C4-2B (cell line): ENCODE data around the gene PCSK6.

Experiments
- H3K27ac ChIP-seq: fragments of 450-650 bp; 2 replicates; pipeline ENCODE4 v1.5.1; 2017
- CTCF ChIP-seq: fragments of 450-650 bp; conservative IDR thresholded peaks from 2 replicates; pipeline ENCODE4 v1.5.1; 2017; ENCODE audit warnings: mild to moderate bottlenecking
- ZFX ChIP-seq: fragments of 450-650 bp; IDR thresholded peaks from 2 replicates; pipeline ENCODE4 v1.6.1; 2017

The PCSK6 gene

GRCh38 chr15:101391981-101392640 is 97.4 kb downstream of the PCSK6 start:
- no peak for TF ChIP-seq ZFX
- no peak for TF ChIP-seq CTCF
- no peak overlapping the region for H3K27ac ChIP-seq

GRCh38 chr15:101391431-101391830 is 98.1 kb downstream of the PCSK6 start:
- no peak overlapping the region for H3K27ac ChIP-seq
- TF ChIP-seq ZFX (no peak), CTCF (no peak)

- H3K27ac ChIP-seq, result no peak overlapping the region
- no peak for TF ChIP-seq ZFX
- no peak for TF ChIP-seq CTCF
Observed at GRCh38 chr15:101390462-101390861, 99.0 kb downstream of the PCSK6 start.

GRCh38 chr15:101390060-101390459 is 99.4 kb downstream of the PCSK6 start:
- no peak for TF ChIP-seq ZFX
- no peak for TF ChIP-seq CTCF
- H3K27ac ChIP-seq, result no peak overlapping the region

- no peak overlapping the region for H3K27ac ChIP-seq
- TF ChIP-seq ZFX, result no peak
- no peak for TF ChIP-seq CTCF
Observed at GRCh38 chr15:101389362-101389761, 100.1 kb downstream of the PCSK6 start.

GRCh38 chr15:101388046-101388445 is 101.5 kb downstream of the PCSK6 start:
- TF ChIP-seq CTCF (no peak), ZFX (no peak)
- no peak overlapping the region for H3K27ac ChIP-seq

- H3K27ac ChIP-seq, result no peak overlapping the region
- TF ChIP-seq CTCF (no peak), ZFX (no peak)
Observed at GRCh38 chr15:101387574-101387973, 101.9 kb downstream of the PCSK6 start.
